ENCODE measurements around the gene PTPRC.

Gene PTPRC

GRCh38 chr1:198647055-198647454, 8.2 kb downstream of the PTPRC start:
- no peak for DNase-seq (ENCODE audit: low spot score)

- DNase-seq (ENCODE audit: low spot score) = no peak
These were observed 9.8 kb downstream of the PTPRC start for GRCh38 chr1:198648592-198648991.

- DNase-seq (ENCODE audit: low spot score) = no peak
These were observed 10.6 kb downstream of the PTPRC start for GRCh38 chr1:198649232-198649967.

- DNase-seq (ENCODE audit: low spot score) = no peak
These were observed 11.1 kb downstream of the PTPRC start for GRCh38 chr1:198649968-198650338.

GRCh38 chr1:198650506-198650905, 11.7 kb downstream of the PTPRC start:
- no peak for DNase-seq (ENCODE audit: low spot score)

- no peak for DNase-seq (ENCODE audit: low spot score)
These were observed 13.0 kb downstream of the PTPRC start for GRCh38 chr1:198651650-198652400.

- no peak for DNase-seq (ENCODE audit: low spot score)
These were observed 15.1 kb downstream of the PTPRC start for GRCh38 chr1:198653808-198654413.

- DNase-seq (ENCODE audit: low spot score) = no peak
These were observed 16.8 kb downstream of the PTPRC start for GRCh38 chr1:198655459-198656121.

- no peak for DNase-seq (ENCODE audit: low spot score)
These were observed 17.7 kb downstream of the PTPRC start for GRCh38 chr1:198656500-198656932.

GRCh38 chr1:198657550-198658064, 18.8 kb downstream of the PTPRC start:
- peak; percentile 71 for DNase-seq (ENCODE audit: low spot score)

GRCh38 chr1:198660341-198661261, 21.8 kb downstream of the PTPRC start:
- DNase-seq (ENCODE audit: low spot score) = no peak

GRCh38 chr1:198662821-198663220, 24.0 kb downstream of the PTPRC start:
- no peak for DNase-seq (ENCODE audit: low spot score)

- no peak for DNase-seq (ENCODE audit: low spot score)
These were observed 25.4 kb downstream of the PTPRC start for GRCh38 chr1:198664068-198664788.

- DNase-seq (ENCODE audit: low spot score) = no peak
These were observed 28.3 kb downstream of the PTPRC start for GRCh38 chr1:198667186-198667585.

GRCh38 chr1:198667807-198668206, 29.0 kb downstream of the PTPRC start:
- DNase-seq (ENCODE audit: low spot score) = no peak

GRCh38 chr1:198669023-198669698, 30.3 kb downstream of the PTPRC start:
- peak; percentile 73 for DNase-seq (ENCODE audit: low spot score)

GRCh38 chr1:198669771-198670170, 30.9 kb downstream of the PTPRC start:
- DNase-seq (ENCODE audit: low spot score) = no peak

- no peak for DNase-seq (ENCODE audit: low spot score)
These were observed 32.3 kb downstream of the PTPRC start for GRCh38 chr1:198671136-198671535.

GRCh38 chr1:198672124-198672523, 33.3 kb downstream of the PTPRC start:
- peak; percentile 65 for DNase-seq (ENCODE audit: low spot score)

- no peak for DNase-seq (ENCODE audit: low spot score)
These were observed 35.2 kb downstream of the PTPRC start for GRCh38 chr1:198674009-198674408.

All from GM03348 (cell line).